H9 (cell line): ENCODE data around the gene UBAC1. TPM values are rescaled to one million over a fixed set of nuclear protein-coding genes. Genes with fewer than 3 reads are reported as not detected.

Source experiments
- DNase-seq: peaks from one replicate; pipeline ENCODE4 v3.0.0-alpha.2; 2017
- H2AFZ ChIP-seq: one replicate; pipeline ENCODE4 v1.6.1; 2013; ENCODE audit warnings: mild to moderate bottlenecking, low read length, control low read depth, moderate library complexity
- H2AK5ac ChIP-seq: 2 replicates; pipeline ENCODE4 v1.6.1; 2013; ENCODE audit warnings: low read length, control low read depth, mixed read lengths; ENCODE audit not compliant: insufficient read length
- H2BK120ac ChIP-seq: one replicate; pipeline ENCODE4 v1.6.1; 2013; ENCODE audit warnings: low read depth, mild to moderate bottlenecking, low read length, control low read depth, inconsistent platforms; ENCODE audit not compliant: poor library complexity, severe bottlenecking
- H2BK12ac ChIP-seq: 2 replicates; pipeline ENCODE4 v1.6.1; 2013; ENCODE audit warnings: low read length, control low read depth, mixed read lengths, low read depth; ENCODE audit not compliant: insufficient read length
- H2BK15ac ChIP-seq: 2 replicates; pipeline ENCODE4 v1.6.1; 2013; ENCODE audit warnings: low read depth, low read length, control low read depth
- H2BK20ac ChIP-seq: one replicate; pipeline ENCODE4 v1.6.1; 2013; ENCODE audit warnings: low read depth, mild to moderate bottlenecking, low read length, control low read depth, inconsistent platforms; ENCODE audit not compliant: poor library complexity, severe bottlenecking
- H2BK5ac ChIP-seq: 2 replicates; pipeline ENCODE4 v1.6.1; 2013; ENCODE audit warnings: low read length, control low read depth, mixed read lengths; ENCODE audit not compliant: insufficient read length
- H3K14ac ChIP-seq: 2 replicates; pipeline ENCODE4 v1.6.1; 2013; ENCODE audit warnings: low read length, control low read depth; ENCODE audit not compliant: insufficient read depth
- H3K18ac ChIP-seq: 2 replicates; pipeline ENCODE4 v1.6.1; 2013; ENCODE audit warnings: low read depth, mild to moderate bottlenecking, mixed read lengths, low read length, control low read depth; ENCODE audit not compliant: insufficient read length
- H3K23ac ChIP-seq: 2 replicates; pipeline ENCODE4 v1.6.1; 2013; ENCODE audit warnings: low read length, control low read depth, mixed read lengths, low read depth; ENCODE audit not compliant: insufficient read length
- H3K23me2 ChIP-seq: 2 replicates; pipeline ENCODE4 v1.6.1; 2013; ENCODE audit warnings: low read depth, mild to moderate bottlenecking, mixed read lengths, low read length, control low read depth; ENCODE audit not compliant: insufficient read length, poor library complexity, severe bottlenecking
- H3K27ac ChIP-seq: 2 replicates; pipeline ENCODE4 v1.5.1; 2013; ENCODE audit warnings: low read length, control low read depth, mixed read lengths, low read depth; ENCODE audit not compliant: insufficient read length
- H3K27me3 ChIP-seq: 2 replicates; pipeline ENCODE4 v1.6.1; 2013; ENCODE audit warnings: low read length, control low read depth, inconsistent platforms; ENCODE audit not compliant: insufficient read depth
- H3K4ac ChIP-seq: 2 replicates; pipeline ENCODE4 v1.6.1; 2013; ENCODE audit warnings: low read depth, mild to moderate bottlenecking, control low read depth, inconsistent platforms, low read length, moderate library complexity
- H3K4me1 ChIP-seq: 2 replicates; pipeline ENCODE4 v1.6.1; 2013; ENCODE audit warnings: low read length, control low read depth, inconsistent platforms; ENCODE audit not compliant: insufficient read depth
- H3K4me2 ChIP-seq: 2 replicates; pipeline ENCODE4 v1.6.1; 2013; ENCODE audit warnings: low read length, control low read depth, mixed read lengths; ENCODE audit not compliant: insufficient read length, insufficient read depth
- H3K56ac ChIP-seq: 2 replicates; pipeline ENCODE4 v1.6.1; 2013; ENCODE audit warnings: low read depth, mild to moderate bottlenecking, mixed read lengths, low read length, control low read depth; ENCODE audit not compliant: insufficient read length
- H3K79me1 ChIP-seq: 2 replicates; pipeline ENCODE4 v1.6.1; 2013; ENCODE audit warnings: low read depth, mild to moderate bottlenecking, moderate library complexity, low read length, control low read depth, inconsistent platforms; ENCODE audit not compliant: insufficient read depth, poor library complexity, severe bottlenecking
- H3K79me2 ChIP-seq: 2 replicates; pipeline ENCODE4 v1.6.1; 2013; ENCODE audit warnings: low read length, control low read depth, inconsistent platforms; ENCODE audit not compliant: insufficient read depth
- H3K9ac ChIP-seq: 2 replicates; pipeline ENCODE4 v1.6.1; 2013; ENCODE audit warnings: low read length, control low read depth, mixed read lengths; ENCODE audit not compliant: insufficient read length; ENCODE audit errors: extremely low read depth
- H3K9me3 ChIP-seq: one replicate; pipeline ENCODE4 v1.6.1; 2013; ENCODE audit warnings: low read depth, low read length, inconsistent platforms; ENCODE audit not compliant: control insufficient read depth
- H3T11ph ChIP-seq: one replicate; pipeline ENCODE4 v1.6.1; 2013; ENCODE audit warnings: mild to moderate bottlenecking, low read length, control low read depth, inconsistent platforms
- H4K20me1 ChIP-seq: one replicate; pipeline ENCODE4 v1.6.1; 2013; ENCODE audit not compliant: control insufficient read depth, insufficient read length, insufficient read depth
- H4K5ac ChIP-seq: 2 replicates; pipeline ENCODE4 v1.6.1; 2013; ENCODE audit warnings: low read depth, mild to moderate bottlenecking, mixed read lengths, low read length, control low read depth; ENCODE audit not compliant: insufficient read length
- H4K8ac ChIP-seq: replicated peaks from 2 replicates; pipeline ENCODE4 v1.6.1; 2013; ENCODE audit warnings: low read length, control low read depth, mixed read lengths, low read depth; ENCODE audit not compliant: insufficient read length
- H4K91ac ChIP-seq: 2 replicates; pipeline ENCODE4 v1.6.1; 2013; ENCODE audit warnings: low read depth, mild to moderate bottlenecking, moderate library complexity, mixed read lengths, low read length, control low read depth; ENCODE audit not compliant: insufficient read length
- H3K27ac Mint-ChIP-seq, 3 experiments: 2 replicates in 2 of 3; 3 replicates in 1 of 3; pipeline ENCODE4 v1.8.0; 2020 to 2021; ENCODE audit warnings: mixed read lengths in 3 of 3, mild to moderate bottlenecking in 1 of 3, moderate library complexity in 1 of 3
- H3K27me3 Mint-ChIP-seq: 2 replicates; pipeline ENCODE4 v1.8.0; 2021; ENCODE audit warnings: low read depth, mild to moderate bottlenecking, moderate library complexity, mixed read lengths
- H3K36me3 Mint-ChIP-seq, 3 experiments: 2 replicates in 2 of 3; 3 replicates in 1 of 3; pipeline ENCODE4 v1.8.0; 2020 to 2021; ENCODE audit warnings: low read depth in 3 of 3, mixed read lengths in 3 of 3; ENCODE audit not compliant: insufficient read depth in 1 of 3
- H3K4me1 Mint-ChIP-seq, 2 experiments: 2 replicates each; pipeline ENCODE4 v1.8.0; 2020; ENCODE audit warnings: mixed read lengths in 2 of 2
- H3K4me3 Mint-ChIP-seq, 2 experiments: 2 replicates in 1 of 2; 3 replicates in 1 of 2; pipeline ENCODE4 v1.8.0; 2020 to 2021; ENCODE audit warnings: mild to moderate bottlenecking in 2 of 2, mixed read lengths in 2 of 2, moderate library complexity in 1 of 2
- H3K9me3 Mint-ChIP-seq, 2 experiments: 2 replicates in 1 of 2; 3 replicates in 1 of 2; pipeline ENCODE4 v1.8.0; 2020; ENCODE audit warnings: mild to moderate bottlenecking in 2 of 2, mixed read lengths in 2 of 2, moderate library complexity in 1 of 2
- WGBS: extraction: QIAGEN DNeasy Blood & Tissue Kit; methylation state at CpG from one replicate; pipeline ENCODE4 v1.1.7; 2013; ENCODE audit warnings: missing lambda C conversion rate, low lambda C conversion rate, mixed read lengths; ENCODE audit not compliant: insufficient read length; ENCODE audit errors: extremely low coverage; 5-methylcytosine and 5-hydroxymethylcytosine counted together
- total RNA-seq: library from RNA; stranded (reverse); gene quantifications from 2 replicates; pipeline ENCODE4 v1.2.1, GENCODE V29; 2021
- TF ChIP-seq, protein P1 (sequence below): fragments of 200-600 bp; sonication (generic); conservative IDR thresholded peaks from 3 replicates; pipeline ENCODE4 v1.8.0; 2021; ENCODE audit warnings: antibody characterized with exemption, mild to moderate bottlenecking

Gene UBAC1
- total RNA-seq, 1 experiment from 2014 or later, result 47.5 TPM

DNA sequence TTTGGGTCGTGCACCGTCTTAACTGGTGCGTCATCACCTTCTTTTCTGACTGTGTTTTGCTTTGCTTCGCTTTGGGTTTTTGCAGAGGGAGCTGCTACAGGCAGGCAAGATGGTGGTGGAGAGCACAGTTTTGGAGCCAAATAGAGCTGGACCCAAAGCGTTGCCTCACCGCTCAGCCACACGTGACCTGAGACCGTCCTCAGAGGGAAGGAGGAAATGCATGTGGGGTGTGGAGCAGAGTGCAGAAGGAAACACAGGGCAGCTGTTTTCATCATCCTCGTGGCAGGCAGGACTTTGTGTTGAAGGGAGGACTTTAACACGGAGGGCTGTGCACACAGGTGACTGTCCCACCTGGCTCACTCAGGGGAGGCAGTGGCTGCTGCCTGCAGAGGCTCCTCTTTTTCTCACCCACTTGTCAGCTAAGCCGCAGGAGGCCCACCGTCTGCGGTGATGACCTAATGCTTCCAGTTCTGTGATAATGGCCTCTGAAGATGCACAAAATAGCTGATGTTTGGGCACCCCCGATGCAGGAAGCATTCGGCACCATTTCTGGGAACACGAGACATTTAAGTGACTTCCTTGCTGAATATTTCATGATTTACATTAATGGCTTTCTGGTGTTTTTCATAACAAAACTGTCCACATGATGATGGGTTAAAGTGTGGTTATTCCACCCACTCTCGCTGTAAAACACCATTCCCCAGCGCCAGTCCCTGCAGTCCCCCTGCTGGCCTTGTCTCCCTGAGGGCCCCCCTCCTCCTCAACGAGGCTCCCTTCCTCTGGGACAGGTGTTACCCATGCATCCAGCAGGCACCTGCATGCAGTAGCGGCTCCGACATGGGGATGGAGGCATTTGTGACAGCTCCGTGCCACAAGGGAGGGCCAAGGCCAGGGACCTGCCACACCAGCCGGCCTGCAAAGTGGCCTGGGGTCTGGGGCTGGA, 12.4 kb upstream of the UBAC1 start:
- Histone ChIP-seq H4K8ac (no peak overlapping the region), H4K5ac (no peak overlapping the region), H3K18ac (no peak overlapping the region), H3K4ac (no peak overlapping the region), H3K9me3 (no peaks in the 10 kb centered on the region), H3K27ac (no peak overlapping the region), H3K23me2 (no peaks in the 10 kb centered on the region), H2BK15ac (no peak overlapping the region), H2BK120ac (no peak overlapping the region), H3K56ac (no peak overlapping the region), H3K4me1 (no peaks in the 10 kb centered on the region; the same call in 1 of the 2 replicates), H2BK5ac (no peak overlapping the region), H2AK5ac (no peak overlapping the region), H3K23ac (no peak overlapping the region), H3K14ac (no peak overlapping the region), H3K4me2 (no peak overlapping the region), H2AFZ (no peak overlapping the region), H3K27me3 (no peaks in the 10 kb centered on the region), H2BK12ac (no peak overlapping the region), H3K79me1 (no peaks in the 10 kb centered on the region), H3K9ac (no peak overlapping the region), H3T11ph (no peak overlapping the region), H4K20me1 (no peaks in the 10 kb centered on the region), H2BK20ac (no peak overlapping the region), H3K79me2 (no peaks in the 10 kb centered on the region), H4K91ac (no peak overlapping the region)
- peaks cover 0 to 2% of the 10 kb centered on the region in 2 experiments; a peak in 2 of 5 replicates for H3K9me3 Mint-ChIP-seq
- H3K27me3 Mint-ChIP-seq, result peaks cover 2% of the 10 kb centered on the region; the same call in 1 of the 2 replicates
- TF ChIP-seq, protein P1, sequence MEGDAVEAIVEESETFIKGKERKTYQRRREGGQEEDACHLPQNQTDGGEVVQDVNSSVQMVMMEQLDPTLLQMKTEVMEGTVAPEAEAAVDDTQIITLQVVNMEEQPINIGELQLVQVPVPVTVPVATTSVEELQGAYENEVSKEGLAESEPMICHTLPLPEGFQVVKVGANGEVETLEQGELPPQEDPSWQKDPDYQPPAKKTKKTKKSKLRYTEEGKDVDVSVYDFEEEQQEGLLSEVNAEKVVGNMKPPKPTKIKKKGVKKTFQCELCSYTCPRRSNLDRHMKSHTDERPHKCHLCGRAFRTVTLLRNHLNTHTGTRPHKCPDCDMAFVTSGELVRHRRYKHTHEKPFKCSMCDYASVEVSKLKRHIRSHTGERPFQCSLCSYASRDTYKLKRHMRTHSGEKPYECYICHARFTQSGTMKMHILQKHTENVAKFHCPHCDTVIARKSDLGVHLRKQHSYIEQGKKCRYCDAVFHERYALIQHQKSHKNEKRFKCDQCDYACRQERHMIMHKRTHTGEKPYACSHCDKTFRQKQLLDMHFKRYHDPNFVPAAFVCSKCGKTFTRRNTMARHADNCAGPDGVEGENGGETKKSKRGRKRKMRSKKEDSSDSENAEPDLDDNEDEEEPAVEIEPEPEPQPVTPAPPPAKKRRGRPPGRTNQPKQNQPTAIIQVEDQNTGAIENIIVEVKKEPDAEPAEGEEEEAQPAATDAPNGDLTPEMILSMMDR, result no peak
- no peak overlapping the region for H3K4me3 Mint-ChIP-seq
- H3K4me1 Mint-ChIP-seq, result peaks cover 3 to 24% of the 10 kb centered on the region in 2 experiments; a peak in 3 of 4 replicates
- WGBS, result no CpG with 5 or more reads among the region's 23 CpGs
- H3K36me3 Mint-ChIP-seq, result no peaks in the 10 kb centered on the region
- no peak overlapping the region for H3K27ac Mint-ChIP-seq
- no peak for DNase-seq
